K562 (cell line): ENCODE results near the gene ANK3. TPM values are rescaled to one million over a fixed set of nuclear protein-coding genes. Genes with fewer than 3 reads are reported as not detected.

ENCODE experiments used
- BRF1 ChIP-seq: IDR thresholded peaks from 3 replicates; pipeline ENCODE4 v1.6.1; 2011; ENCODE audit warnings: borderline replicate concordance, mild to moderate bottlenecking; ENCODE audit not compliant: insufficient read length; ENCODE audit errors: extremely low read depth
- NFIX ChIP-seq: fragments of 250-450 bp; sonication (Bioruptor Pico); IDR thresholded peaks from 2 replicates; pipeline ENCODE4 v1.4.0; 2020; ENCODE audit warnings: low read depth, mild to moderate bottlenecking, moderate library complexity
- RFX5 ChIP-seq: IDR thresholded peaks from 2 replicates; pipeline ENCODE4 v1.6.1; 2011; ENCODE audit warnings: low read depth, mild to moderate bottlenecking, improper control_type of control experiment, low read length
- TAF7 ChIP-seq: fragments of 450-650 bp; IDR thresholded peaks from 2 replicates; pipeline ENCODE4 v1.6.1; 2016; ENCODE audit warnings: missing genetic modification characterization, missing compliant biosample characterization
- polyA plus RNA-seq, 8 experiments: library from polyadenylated mRNA; depleted of rRNA in 4 of 8; stranded (reverse) in 5 of 8; unstranded in 3 of 8; fragments of >200 nt; fragmentation: Nextera tagmentation in 2 of 8; fragmentation: Illumina TruSeq in 1 of 8; extraction: Ambion mirVana in 2 of 8; extraction: Trizol in 1 of 8; gene quantifications; 2 replicates each; pipeline versions ENCODE4 v1.2.1 to v1.2.3, GENCODE V29; 2011 to 2014; ENCODE audit warnings: inconsistent platforms in 1 of 8, missing spikeins in 1 of 8
- total RNA-seq, 7 experiments: library from RNA; depleted of rRNA in 6 of 7; stranded (reverse); fragments of >200 nt in 6 of 7; fragmentation: Illumina TruSeq in 2 of 7; extraction: Trizol in 2 of 7; gene quantifications; 2 replicates each; pipeline versions ENCODE4 v1.2.1 to v1.2.3, GENCODE V29; 2011 to 2021; ENCODE audit warnings: low replicate concordance in 1 of 7
- TF ChIP-seq, protein P1 (sequence below): fragments of 450-650 bp; IDR thresholded peaks from 2 replicates; pipeline ENCODE4 v1.6.1; 2016; ENCODE audit warnings: borderline replicate concordance
- TF ChIP-seq, protein P2 (sequence below): fragments of 200-400 bp; formaldehyde crosslinking; IDR thresholded peaks from 2 replicates; pipeline ENCODE4 v1.6.1; 2017; ENCODE audit warnings: mild to moderate bottlenecking, low read depth, low read length, moderate library complexity
- TF ChIP-seq, protein P3 (sequence below), 2 experiments: fragments of 450-650 bp; IDR thresholded peaks; 2 replicates each; pipeline ENCODE4 v1.6.1; 2018; ENCODE audit warnings: mild to moderate bottlenecking in 2 of 2, low read depth in 1 of 2; ENCODE audit not compliant: partially characterized antibody in 2 of 2
- TF ChIP-seq, protein P4 (sequence below), 2 experiments: fragments of 450-650 bp; formaldehyde crosslinking in 1 of 2; IDR thresholded peaks; 2 replicates each; pipeline versions ENCODE4 v1.4.0 to v1.6.1; 2014 to 2020; ENCODE audit warnings: mild to moderate bottlenecking in 2 of 2, borderline replicate concordance in 1 of 2, low read depth in 1 of 2
- TF ChIP-seq, protein P5 (sequence below): fragments of 250-450 bp; sonication (Bioruptor Pico); IDR thresholded peaks from 2 replicates; pipeline ENCODE4 v1.5.0; 2021

Gene ANK3
- total and polyA plus RNA-seq, 9 of the 15 experiments (the other 6 are each of a cell fraction or from before 2014, with no cell fraction given): 10.0 to 32.3 (median 17.9) TPM

DNA sequence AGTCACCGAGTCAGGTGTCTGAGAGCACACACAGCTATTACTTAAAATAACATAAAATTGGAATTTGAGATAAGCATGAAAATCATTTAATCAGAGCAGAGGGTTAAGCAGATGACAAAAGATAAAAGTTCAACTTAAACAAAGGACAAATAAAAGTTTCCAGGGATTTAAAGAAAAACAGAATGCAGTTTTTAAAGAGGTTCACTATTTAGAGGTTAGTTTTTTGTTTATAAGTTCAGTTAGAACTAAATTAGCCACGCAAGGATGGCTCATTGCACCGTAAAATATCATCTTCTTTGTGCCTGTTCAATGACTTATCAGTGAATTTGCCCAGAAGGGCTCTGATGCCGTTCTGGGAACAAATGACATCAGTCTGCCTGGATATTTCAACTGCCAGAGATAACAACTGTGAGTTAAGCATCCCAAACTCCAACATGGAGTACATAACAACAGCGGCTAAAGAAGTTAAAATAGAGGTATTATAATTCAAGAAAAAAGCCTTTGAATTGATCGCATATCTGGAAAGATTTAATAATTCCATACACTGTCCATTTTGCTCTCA lies 107.8 kb downstream of the ANK3 start (continued):
- TF ChIP-seq, protein P1, sequence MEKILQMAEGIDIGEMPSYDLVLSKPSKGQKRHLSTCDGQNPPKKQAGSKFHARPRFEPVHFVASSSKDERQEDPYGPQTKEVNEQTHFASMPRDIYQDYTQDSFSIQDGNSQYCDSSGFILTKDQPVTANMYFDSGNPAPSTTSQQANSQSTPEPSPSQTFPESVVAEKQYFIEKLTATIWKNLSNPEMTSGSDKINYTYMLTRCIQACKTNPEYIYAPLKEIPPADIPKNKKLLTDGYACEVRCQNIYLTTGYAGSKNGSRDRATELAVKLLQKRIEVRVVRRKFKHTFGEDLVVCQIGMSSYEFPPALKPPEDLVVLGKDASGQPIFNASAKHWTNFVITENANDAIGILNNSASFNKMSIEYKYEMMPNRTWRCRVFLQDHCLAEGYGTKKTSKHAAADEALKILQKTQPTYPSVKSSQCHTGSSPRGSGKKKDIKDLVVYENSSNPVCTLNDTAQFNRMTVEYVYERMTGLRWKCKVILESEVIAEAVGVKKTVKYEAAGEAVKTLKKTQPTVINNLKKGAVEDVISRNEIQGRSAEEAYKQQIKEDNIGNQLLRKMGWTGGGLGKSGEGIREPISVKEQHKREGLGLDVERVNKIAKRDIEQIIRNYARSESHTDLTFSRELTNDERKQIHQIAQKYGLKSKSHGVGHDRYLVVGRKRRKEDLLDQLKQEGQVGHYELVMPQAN: no peak
- TF ChIP-seq, protein P2, sequence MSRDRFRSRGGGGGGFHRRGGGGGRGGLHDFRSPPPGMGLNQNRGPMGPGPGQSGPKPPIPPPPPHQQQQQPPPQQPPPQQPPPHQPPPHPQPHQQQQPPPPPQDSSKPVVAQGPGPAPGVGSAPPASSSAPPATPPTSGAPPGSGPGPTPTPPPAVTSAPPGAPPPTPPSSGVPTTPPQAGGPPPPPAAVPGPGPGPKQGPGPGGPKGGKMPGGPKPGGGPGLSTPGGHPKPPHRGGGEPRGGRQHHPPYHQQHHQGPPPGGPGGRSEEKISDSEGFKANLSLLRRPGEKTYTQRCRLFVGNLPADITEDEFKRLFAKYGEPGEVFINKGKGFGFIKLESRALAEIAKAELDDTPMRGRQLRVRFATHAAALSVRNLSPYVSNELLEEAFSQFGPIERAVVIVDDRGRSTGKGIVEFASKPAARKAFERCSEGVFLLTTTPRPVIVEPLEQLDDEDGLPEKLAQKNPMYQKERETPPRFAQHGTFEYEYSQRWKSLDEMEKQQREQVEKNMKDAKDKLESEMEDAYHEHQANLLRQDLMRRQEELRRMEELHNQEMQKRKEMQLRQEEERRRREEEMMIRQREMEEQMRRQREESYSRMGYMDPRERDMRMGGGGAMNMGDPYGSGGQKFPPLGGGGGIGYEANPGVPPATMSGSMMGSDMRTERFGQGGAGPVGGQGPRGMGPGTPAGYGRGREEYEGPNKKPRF: no peak
- TF ChIP-seq, protein P3, sequence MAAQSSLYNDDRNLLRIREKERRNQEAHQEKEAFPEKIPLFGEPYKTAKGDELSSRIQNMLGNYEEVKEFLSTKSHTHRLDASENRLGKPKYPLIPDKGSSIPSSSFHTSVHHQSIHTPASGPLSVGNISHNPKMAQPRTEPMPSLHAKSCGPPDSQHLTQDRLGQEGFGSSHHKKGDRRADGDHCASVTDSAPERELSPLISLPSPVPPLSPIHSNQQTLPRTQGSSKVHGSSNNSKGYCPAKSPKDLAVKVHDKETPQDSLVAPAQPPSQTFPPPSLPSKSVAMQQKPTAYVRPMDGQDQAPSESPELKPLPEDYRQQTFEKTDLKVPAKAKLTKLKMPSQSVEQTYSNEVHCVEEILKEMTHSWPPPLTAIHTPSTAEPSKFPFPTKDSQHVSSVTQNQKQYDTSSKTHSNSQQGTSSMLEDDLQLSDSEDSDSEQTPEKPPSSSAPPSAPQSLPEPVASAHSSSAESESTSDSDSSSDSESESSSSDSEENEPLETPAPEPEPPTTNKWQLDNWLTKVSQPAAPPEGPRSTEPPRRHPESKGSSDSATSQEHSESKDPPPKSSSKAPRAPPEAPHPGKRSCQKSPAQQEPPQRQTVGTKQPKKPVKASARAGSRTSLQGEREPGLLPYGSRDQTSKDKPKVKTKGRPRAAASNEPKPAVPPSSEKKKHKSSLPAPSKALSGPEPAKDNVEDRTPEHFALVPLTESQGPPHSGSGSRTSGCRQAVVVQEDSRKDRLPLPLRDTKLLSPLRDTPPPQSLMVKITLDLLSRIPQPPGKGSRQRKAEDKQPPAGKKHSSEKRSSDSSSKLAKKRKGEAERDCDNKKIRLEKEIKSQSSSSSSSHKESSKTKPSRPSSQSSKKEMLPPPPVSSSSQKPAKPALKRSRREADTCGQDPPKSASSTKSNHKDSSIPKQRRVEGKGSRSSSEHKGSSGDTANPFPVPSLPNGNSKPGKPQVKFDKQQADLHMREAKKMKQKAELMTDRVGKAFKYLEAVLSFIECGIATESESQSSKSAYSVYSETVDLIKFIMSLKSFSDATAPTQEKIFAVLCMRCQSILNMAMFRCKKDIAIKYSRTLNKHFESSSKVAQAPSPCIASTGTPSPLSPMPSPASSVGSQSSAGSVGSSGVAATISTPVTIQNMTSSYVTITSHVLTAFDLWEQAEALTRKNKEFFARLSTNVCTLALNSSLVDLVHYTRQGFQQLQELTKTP (IDR thresholded peaks at IDR 0.05; ENCODE audit: low read depth in 1 of 2, partially characterized antibody in 2 of 2): no peak
- no peak for TF ChIP-seq NFIX (CRISPR knock-in tag)
- no peak for TF ChIP-seq BRF1
- no peak for TF ChIP-seq RFX5
- TF ChIP-seq, protein P4, sequence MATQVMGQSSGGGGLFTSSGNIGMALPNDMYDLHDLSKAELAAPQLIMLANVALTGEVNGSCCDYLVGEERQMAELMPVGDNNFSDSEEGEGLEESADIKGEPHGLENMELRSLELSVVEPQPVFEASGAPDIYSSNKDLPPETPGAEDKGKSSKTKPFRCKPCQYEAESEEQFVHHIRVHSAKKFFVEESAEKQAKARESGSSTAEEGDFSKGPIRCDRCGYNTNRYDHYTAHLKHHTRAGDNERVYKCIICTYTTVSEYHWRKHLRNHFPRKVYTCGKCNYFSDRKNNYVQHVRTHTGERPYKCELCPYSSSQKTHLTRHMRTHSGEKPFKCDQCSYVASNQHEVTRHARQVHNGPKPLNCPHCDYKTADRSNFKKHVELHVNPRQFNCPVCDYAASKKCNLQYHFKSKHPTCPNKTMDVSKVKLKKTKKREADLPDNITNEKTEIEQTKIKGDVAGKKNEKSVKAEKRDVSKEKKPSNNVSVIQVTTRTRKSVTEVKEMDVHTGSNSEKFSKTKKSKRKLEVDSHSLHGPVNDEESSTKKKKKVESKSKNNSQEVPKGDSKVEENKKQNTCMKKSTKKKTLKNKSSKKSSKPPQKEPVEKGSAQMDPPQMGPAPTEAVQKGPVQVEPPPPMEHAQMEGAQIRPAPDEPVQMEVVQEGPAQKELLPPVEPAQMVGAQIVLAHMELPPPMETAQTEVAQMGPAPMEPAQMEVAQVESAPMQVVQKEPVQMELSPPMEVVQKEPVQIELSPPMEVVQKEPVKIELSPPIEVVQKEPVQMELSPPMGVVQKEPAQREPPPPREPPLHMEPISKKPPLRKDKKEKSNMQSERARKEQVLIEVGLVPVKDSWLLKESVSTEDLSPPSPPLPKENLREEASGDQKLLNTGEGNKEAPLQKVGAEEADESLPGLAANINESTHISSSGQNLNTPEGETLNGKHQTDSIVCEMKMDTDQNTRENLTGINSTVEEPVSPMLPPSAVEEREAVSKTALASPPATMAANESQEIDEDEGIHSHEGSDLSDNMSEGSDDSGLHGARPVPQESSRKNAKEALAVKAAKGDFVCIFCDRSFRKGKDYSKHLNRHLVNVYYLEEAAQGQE (IDR thresholded peaks at IDR 0.05; ENCODE audit: borderline replicate concordance): no peak
- TF ChIP-seq, protein P4 (CRISPR knock-in tag; IDR thresholded peaks at IDR 0.05; ENCODE audit: low read depth): no peak
- TF ChIP-seq TAF7 (tag): no peak
- TF ChIP-seq, protein P5, sequence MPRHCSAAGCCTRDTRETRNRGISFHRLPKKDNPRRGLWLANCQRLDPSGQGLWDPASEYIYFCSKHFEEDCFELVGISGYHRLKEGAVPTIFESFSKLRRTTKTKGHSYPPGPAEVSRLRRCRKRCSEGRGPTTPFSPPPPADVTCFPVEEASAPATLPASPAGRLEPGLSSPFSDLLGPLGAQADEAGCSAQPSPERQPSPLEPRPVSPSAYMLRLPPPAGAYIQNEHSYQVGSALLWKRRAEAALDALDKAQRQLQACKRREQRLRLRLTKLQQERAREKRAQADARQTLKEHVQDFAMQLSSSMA (CRISPR knock-in tag): no peak
